Lower leg skin (tissue), 4 donors: ENCODE data around the gene STK24. TPM values are rescaled to one million over a fixed set of nuclear protein-coding genes. Genes with fewer than 3 reads are reported as not detected.

Source experiments
- DNase-seq, 2 donors: peaks; one replicate each; pipeline ENCODE4 v3.0.0-alpha.2; 2019; ENCODE audit warnings: low spot score in 2 of 2
- H3K4me3 ChIP-seq: fragments of 200-600 bp; sonication (generic); 2 replicates; pipeline ENCODE4 v1.5.1; 2017; ENCODE audit warnings: mild to moderate bottlenecking, low read depth; ENCODE audit not compliant: poor library complexity, severe bottlenecking
- POLR2A ChIP-seq, 2 donors: fragments of 450-650 bp; IDR thresholded peaks; one replicate each; pipeline ENCODE4 v1.6.1; 2016 to 2017; ENCODE audit warnings: antibody characterized with exemption in 2 of 2, mild to moderate bottlenecking in 1 of 2, moderate library complexity in 1 of 2
- WGBS, 2 donors: methylation state at CpG; one replicate each; pipeline ENCODE4 v1.1.5; 2018; 5-methylcytosine and 5-hydroxymethylcytosine counted together
- intact Hi-C: fragments of 100-400 bp; cut with DNase I; formaldehyde crosslinking; loops from one replicate; pipeline ENCODE4 v1.15.0; 2023; ENCODE audit warnings: low total_unique reads
- total RNA-seq, 4 donors: library from RNA; depleted of rRNA; stranded (reverse); fragments of >200 nt; gene quantifications; one replicate each; pipeline ENCODE4 v1.1.0, GENCODE V29; 2016
- TF ChIP-seq, protein P1 (sequence below), 3 donors: fragments of 450-650 bp; IDR thresholded peaks; one replicate each; pipeline ENCODE4 v1.5.1; 2016; ENCODE audit warnings: antibody characterized with exemption in 3 of 3, mild to moderate bottlenecking in 3 of 3, moderate library complexity in 2 of 3

Gene STK24
- total RNA-seq, 4 donors from 2014 or later, result 212 to 281 (median 266) TPM

- intact Hi-C loops, result loop anchor here (5.0 kb wide), 1 partner anchor 1576 kb away; no protein-coding TSS in a partner anchor
- no peak for DNase-seq
- H3K4me3 ChIP-seq, result no peak overlapping the region
- WGBS, 2 donors, result 82 to 86% methylated on average over 7 of the region's 7 CpGs
- no peak for TF ChIP-seq POLR2A (IDR thresholded peaks at IDR 0.05)
- TF ChIP-seq, protein P1, sequence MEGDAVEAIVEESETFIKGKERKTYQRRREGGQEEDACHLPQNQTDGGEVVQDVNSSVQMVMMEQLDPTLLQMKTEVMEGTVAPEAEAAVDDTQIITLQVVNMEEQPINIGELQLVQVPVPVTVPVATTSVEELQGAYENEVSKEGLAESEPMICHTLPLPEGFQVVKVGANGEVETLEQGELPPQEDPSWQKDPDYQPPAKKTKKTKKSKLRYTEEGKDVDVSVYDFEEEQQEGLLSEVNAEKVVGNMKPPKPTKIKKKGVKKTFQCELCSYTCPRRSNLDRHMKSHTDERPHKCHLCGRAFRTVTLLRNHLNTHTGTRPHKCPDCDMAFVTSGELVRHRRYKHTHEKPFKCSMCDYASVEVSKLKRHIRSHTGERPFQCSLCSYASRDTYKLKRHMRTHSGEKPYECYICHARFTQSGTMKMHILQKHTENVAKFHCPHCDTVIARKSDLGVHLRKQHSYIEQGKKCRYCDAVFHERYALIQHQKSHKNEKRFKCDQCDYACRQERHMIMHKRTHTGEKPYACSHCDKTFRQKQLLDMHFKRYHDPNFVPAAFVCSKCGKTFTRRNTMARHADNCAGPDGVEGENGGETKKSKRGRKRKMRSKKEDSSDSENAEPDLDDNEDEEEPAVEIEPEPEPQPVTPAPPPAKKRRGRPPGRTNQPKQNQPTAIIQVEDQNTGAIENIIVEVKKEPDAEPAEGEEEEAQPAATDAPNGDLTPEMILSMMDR (IDR thresholded peaks at IDR 0.05), result no peak
Measured at GRCh38 chr13:98397861-98398260, 179.0 kb downstream of the STK24 start.

- no peak for TF ChIP-seq POLR2A (IDR thresholded peaks at IDR 0.05)
- TF ChIP-seq, protein P1 (IDR thresholded peaks at IDR 0.05), result no peak
- intact Hi-C loops, result loop anchor here (5.0 kb wide), 1 partner anchor 1575 kb away; no protein-coding TSS in a partner anchor
- H3K4me3 ChIP-seq, result no peak overlapping the region
- DNase-seq, result no peak
- WGBS, 2 donors, result 90 to 95% methylated on average over 1 of the region's 1 CpG
Measured at GRCh38 chr13:98397221-98397620, 179.7 kb downstream of the STK24 start.

GRCh38 chr13:98396071-98396710 is 180.7 kb downstream of the STK24 start:
- WGBS, 2 donors, result 90 to 92% methylated on average over 13 to 16 of the region's 16 CpGs
- TF ChIP-seq, protein P1 (IDR thresholded peaks at IDR 0.05), result no peak
- no peak for TF ChIP-seq POLR2A (IDR thresholded peaks at IDR 0.05)
- intact Hi-C loops, result loop anchor here (5.0 kb wide), 1 partner anchor 1574 kb away; no protein-coding TSS in a partner anchor
- no peak for DNase-seq
- no peak overlapping the region for H3K4me3 ChIP-seq

Other genes starting within 250 kb of the STK24 start
- 10 to 100 TPM; 31.0 to 70.9 (median 40.1) TPM for gene SLC15A1, start 175.6 kb upstream of the STK24 start, total RNA-seq